ENCODE measurements around the gene CADPS2. TPM values are rescaled to one million over a fixed set of nuclear protein-coding genes. Genes with fewer than 3 reads are reported as not detected.

CADPS2 gene
- total and polyA plus RNA-seq, 2 of the 8 experiments (the other 6 are each of a cell fraction or from before 2014, with no cell fraction given), result 8.9 to 22.3 TPM

GRCh38 chr7:122709930-122710646 is 176.2 kb downstream of the CADPS2 start:
- TF ChIP-seq SIN3A (conservative IDR thresholded peaks at IDR 0.05 in 1 of 2, IDR thresholded peaks at IDR 0.05 in 1 of 2; ENCODE audit: low read depth in 1 of 2, low read length in 2 of 2) (no peak), CHD1 (IDR thresholded peaks at IDR 0.05; ENCODE audit: low read depth, low read length) (no peak), HDAC6 (IDR thresholded peaks at IDR 0.05; ENCODE audit: low read depth, low read length) (no peak), BACH1 (IDR thresholded peaks at IDR 0.05; ENCODE audit: low read length) (no peak), POLR2A (IDR thresholded peaks at IDR 0.05; ENCODE audit: control extremely low read depth in 1 of 2, low read depth in 2 of 2, low read length in 2 of 2) (no peak), RNF2 (IDR thresholded peaks at IDR 0.05; ENCODE audit: borderline replicate concordance, low read depth, low read length, missing control alignments, poor library complexity, severe bottlenecking) (no peak)
- Histone ChIP-seq H2AK5ac (ENCODE audit: low read depth, low read length) (no peak overlapping the region), H3K4ac (replicated peaks; ENCODE audit: insufficient read length, low read depth, low read length) (no peak overlapping the region), H3K9me3 (ENCODE audit: insufficient read depth in 2 of 2, low read depth in 1 of 2, low read length in 1 of 2) (no peaks in the 10 kb centered on the region), H2BK5ac (ENCODE audit: low read depth, low read length) (no peak overlapping the region), H3K79me1 (ENCODE audit: low read depth, low read length) (no peaks in the 10 kb centered on the region), H4K5ac (ENCODE audit: insufficient read length, low read depth, low read length) (no peak overlapping the region), H3K18ac (ENCODE audit: extremely low read depth, low read length) (no peak overlapping the region), H2BK120ac (replicated peaks; ENCODE audit: low read depth, low read length) (no peak overlapping the region), H3K27ac (ENCODE audit: low read depth, low read length) (no peak overlapping the region), H3K27me3 (replicated peaks in 1 of 4; ENCODE audit: control insufficient read depth in 3 of 4, extremely low read depth in 1 of 4, insufficient read depth in 3 of 4, low read length in 3 of 4) (no peaks in the 10 kb centered on the region), H3K56ac (replicated peaks; ENCODE audit: insufficient read length, low read depth, low read length) (no peak overlapping the region), H3K4me2 (ENCODE audit: insufficient read depth in 1 of 2, low read depth in 2 of 2, low read length in 2 of 2) (no peak overlapping the region), H2AFZ (ENCODE audit: low read length) (no peak overlapping the region), H2BK12ac (ENCODE audit: low read depth, low read length) (no peak overlapping the region), H3K23me2 (ENCODE audit: low read depth, low read length) (no peaks in the 10 kb centered on the region), H3K4me1 (replicated peaks in 1 of 4; ENCODE audit: control insufficient read depth in 3 of 4, insufficient read depth in 4 of 4, low read length in 3 of 4) (no peaks in the 10 kb centered on the region), H4K8ac (ENCODE audit: extremely low read depth, insufficient read depth, low read length) (no peak overlapping the region), H3K4me3 (ENCODE audit: extremely low read depth in 1 of 4, insufficient read depth in 2 of 4, low read depth in 3 of 4, low read length in 4 of 4) (no peak overlapping the region), H3K23ac (ENCODE audit: insufficient read length) (no peak overlapping the region), H3K79me2 (ENCODE audit: control insufficient read depth in 1 of 2, insufficient read depth in 2 of 2, low read length in 2 of 2) (no peaks in the 10 kb centered on the region), H4K20me1 (replicated peaks in 1 of 2; ENCODE audit: control insufficient read depth in 1 of 2, insufficient read depth in 2 of 2, low read length in 2 of 2) (no peaks in the 10 kb centered on the region), H3K14ac (ENCODE audit: insufficient read length) (no peak overlapping the region), H3K9ac (replicated peaks in 1 of 4; ENCODE audit: extremely low read depth in 1 of 4, low read depth in 3 of 4, low read length in 3 of 4) (no peak overlapping the region), H4K91ac (replicated peaks; ENCODE audit: insufficient read length, low read length) (no peak overlapping the region), H2BK20ac (ENCODE audit: low read length) (no peak overlapping the region), H3K36me3 (ENCODE audit: control insufficient read depth in 2 of 4, insufficient read depth in 4 of 4, low read length in 3 of 4) (no peaks in the 10 kb centered on the region), H2BK15ac (ENCODE audit: low read length) (no peak overlapping the region)
- FAIRE-seq, result no peak
- POLR2A ChIA-PET (ENCODE audit: partially characterized antibody), result no interaction called here
- CTCF ChIA-PET (ENCODE audit: partially characterized antibody), result interaction anchor here (1.0 to 1.2 kb wide), 2 partner anchors 20 to 94 kb away, joined by 3 read pairs; no protein-coding TSS in a partner anchor
- DNase-seq (ENCODE audit: low read depth in 1 of 2, low spot score in 2 of 2), result no peak
- WGBS, 2 experiments (ENCODE audit: extremely low coverage in 1 of 2, insufficient coverage in 1 of 2, insufficient read length in 1 of 2, insufficient replicate concordance in 2 of 2, low coverage in 1 of 2, low lambda C conversion rate in 2 of 2, missing lambda C conversion rate in 1 of 2), result 88% methylated on average over 7 of the region's 7 CpGs; no CpG with 5 or more reads in 1 of the 2 experiments

All from H1 (cell line).